HG03280 (cell line): ENCODE data around the gene ITGB1BP1.
"Not testable (repeated sequence)": the region's sequence is repeated elsewhere in the genome, so short reads cannot be mapped to it uniquely, and the experiment has no call there.

ENCODE experiments used
- ATAC-seq: cut with Tn5 transposase; IDR thresholded peaks from one replicate; pipeline ENCODE4 v1.9.1; 2021; ENCODE audit warnings: mild to moderate bottlenecking, moderate library complexity; ENCODE audit not compliant: unreplicated experiment

The ITGB1BP1 gene

DNA sequence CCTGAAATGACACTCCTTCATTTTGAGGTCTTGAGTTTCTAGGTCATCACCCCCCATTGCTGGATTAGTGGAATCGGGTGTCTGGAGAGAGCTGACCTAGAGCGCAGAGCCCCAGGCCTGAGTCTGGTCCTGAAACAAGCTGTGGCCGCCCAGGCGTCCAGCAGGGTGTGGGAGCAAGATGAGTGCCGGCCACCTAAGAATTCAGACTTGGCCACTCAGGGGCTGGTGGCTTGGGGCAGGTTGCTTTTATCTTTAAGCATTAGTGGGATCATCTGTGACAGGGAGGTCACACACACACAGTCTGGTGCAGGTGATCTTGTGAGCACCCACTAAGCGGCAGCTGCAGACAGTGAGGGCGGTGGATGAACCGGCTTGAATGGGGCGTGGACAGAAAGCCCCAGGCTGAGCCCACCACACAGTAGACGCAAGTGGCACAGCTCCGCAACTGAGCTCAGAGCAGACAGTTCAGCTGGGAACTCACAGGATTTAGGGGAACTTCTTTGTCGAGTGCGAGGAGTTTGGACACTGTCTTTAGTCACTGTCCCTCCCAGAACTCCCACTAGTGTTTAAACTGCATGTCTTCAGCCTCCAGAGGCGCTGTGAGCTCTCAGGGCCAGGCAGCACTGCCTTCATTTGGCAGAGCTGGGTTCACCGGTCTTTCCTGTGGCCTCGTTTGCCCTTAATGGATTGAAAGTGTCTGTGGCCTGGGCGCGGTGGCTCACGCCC is 21.5 kb downstream of the ITGB1BP1 start:
- ATAC-seq: no peak

DNA sequence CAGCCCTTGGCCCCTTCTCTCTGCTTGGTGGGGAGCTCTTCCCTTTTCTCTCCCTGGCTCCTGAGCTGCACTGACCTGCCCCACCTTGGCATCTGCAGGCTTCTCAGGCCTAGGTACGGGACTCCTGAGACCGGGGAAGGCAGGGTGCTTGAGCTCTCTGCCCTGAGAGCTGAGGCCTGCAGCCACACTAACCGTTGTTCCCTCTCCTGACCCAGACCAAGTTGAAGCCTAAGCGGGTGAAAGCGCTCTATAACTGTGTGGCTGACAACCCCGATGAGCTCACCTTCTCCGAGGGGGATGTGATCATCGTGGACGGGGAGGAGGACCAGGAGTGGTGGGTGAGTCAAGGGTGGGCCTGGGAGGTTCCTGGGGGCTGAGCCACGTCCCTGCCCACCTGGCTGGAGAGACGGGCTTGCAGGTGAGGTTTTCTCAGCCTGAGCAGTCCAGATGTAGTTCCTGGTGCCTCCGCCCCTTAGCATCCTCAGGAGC is 22.2 kb downstream of the ITGB1BP1 start:
- ATAC-seq: no peak

- ATAC-seq: no peak
Measured at GRCh38 chr2:9400268-9401058, 22.9 kb downstream of the ITGB1BP1 start.

DNA sequence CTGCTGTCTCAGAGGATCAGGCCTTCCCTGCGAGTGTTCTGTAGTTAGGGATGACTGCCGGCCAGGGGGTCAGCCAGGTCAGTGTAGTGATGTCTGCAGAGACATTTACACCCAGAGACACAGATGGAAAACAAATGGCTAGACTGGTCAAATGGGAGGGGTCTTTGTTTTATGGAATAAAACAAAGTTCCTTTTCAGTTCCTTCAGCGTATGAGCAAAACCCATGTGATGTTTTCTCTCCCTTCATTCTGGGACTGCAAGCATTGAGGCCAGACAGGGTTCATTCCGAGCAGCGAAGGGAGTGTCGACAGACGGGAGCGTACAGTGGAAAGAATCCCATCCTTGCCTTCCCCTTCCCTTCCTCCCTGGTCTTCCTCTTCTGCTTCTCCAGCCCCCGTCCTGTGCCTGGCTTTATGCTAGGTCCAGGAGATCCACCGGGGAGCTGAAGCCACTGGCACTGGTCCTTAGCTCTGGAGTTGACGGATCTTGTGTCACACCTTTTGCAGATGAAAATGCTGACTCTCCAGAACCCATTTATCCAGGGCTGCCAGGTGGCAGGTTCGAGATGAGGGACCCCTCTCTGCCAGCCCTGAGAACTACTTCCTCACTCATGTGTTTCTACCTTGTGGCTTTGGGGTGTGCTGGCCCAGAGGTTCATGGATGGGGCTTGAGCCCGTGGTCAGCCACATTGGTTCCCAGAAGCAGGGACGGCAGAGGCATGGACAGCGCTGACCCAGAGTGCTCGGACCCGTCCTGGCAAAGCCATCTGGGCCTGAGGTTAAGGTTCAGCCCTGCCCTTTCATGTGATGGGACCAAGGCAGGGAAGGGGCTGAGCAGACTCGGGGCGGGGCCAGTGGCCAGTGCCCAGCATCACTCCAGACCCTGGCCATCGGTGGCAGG is 24.2 kb downstream of the ITGB1BP1 start:
- no peak for ATAC-seq

GRCh38 chr2:9398251-9398650 is 25.1 kb downstream of the ITGB1BP1 start:
- ATAC-seq: not testable (repeated sequence)

GRCh38 chr2:9397201-9397600 is 26.1 kb downstream of the ITGB1BP1 start:
- ATAC-seq: no peak

- no peak for ATAC-seq
Measured at GRCh38 chr2:9394816-9395215, 28.5 kb downstream of the ITGB1BP1 start.

GRCh38 chr2:9392898-9393765 is 30.2 kb downstream of the ITGB1BP1 start:
- no peak for ATAC-seq

DNA sequence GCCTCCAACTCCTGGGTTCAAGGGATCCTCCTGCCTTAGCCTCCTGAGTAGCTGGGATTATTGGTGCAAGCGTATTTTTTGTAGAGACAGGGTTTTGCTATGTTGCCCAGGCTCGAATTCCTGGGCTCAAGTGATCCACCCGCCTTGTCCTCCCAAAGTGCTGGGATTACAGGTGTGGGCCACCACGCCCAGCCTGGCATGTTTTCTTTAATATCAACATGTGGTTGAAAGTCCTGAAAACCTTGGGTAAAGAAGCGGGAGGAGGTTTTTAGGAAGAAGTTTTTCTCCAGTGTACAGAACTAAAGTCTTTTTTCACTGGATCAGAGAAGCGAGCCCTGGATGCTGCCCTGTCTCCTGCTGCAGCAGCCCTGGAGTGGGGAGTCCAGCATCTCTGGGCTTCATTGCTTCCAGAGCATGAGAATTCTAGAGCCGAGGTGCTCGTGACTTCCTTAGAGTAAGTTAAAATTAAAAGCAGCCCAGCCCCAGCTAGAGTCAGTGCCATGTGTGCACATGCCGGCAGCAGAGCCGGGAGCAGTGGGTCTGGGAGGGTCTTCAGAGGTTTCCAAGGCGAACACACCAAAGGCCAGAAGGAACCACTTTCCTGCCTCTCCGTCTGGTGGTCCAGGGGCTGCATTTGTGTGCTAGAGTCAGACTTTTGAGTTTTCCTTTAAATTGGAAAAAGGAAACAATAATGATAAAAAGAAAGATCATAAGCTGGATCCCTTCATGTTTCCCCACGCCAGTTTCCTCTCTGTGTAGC is 31.2 kb downstream of the ITGB1BP1 start:
- no peak for ATAC-seq

DNA sequence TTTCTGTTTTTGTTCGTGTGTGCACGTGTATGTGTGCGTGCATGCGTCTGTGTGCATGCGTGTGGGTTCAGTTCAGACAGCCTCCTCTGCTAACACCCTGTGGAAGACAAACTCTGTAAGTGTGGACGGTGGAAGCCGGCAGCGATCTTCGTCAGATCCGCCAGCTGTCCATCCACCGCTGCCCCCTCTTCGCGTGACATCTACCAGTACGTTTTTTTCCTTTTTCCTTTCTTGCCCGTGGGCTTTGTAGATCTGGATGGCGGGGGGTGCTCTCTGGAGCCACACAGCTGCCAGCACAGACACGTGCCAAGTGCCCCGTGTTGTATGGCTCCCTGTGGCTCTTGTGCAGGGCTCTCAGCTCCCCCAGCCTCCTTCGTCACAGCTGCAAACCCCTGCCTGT is 32.3 kb downstream of the ITGB1BP1 start:
- ATAC-seq: no peak

DNA sequence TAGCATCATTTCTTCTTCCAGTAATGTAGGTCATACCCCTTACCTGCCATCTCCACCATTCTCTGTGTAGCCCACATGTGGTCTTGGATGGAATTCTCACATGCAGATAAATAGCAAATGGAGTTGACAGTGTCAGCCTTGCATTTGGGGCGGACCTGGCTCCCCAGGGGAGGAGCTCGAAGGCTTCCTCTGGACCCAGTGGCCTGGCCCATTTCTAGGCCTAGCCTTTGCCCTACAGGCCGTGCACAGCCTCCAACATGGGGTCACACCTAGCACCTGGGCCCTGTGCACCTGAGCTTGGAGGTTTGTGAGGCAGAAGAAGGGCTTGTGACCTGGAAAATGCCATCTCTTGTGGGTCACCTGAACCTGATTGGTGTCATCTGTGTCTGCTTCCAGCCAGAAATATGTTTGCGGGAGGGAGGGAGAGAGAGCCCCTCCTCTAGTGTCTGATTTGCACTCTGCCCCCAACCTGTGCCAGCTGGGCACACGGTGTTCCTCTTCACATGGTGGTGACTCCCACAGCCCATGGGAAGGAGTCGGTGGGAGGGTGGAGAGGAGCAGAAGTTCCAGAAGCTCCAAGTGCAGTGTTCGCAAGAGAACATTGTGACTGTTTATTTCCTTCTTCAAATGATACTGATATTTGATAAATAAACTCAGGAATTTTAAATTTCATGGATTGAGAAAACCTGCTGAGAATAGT is 33.0 kb downstream of the ITGB1BP1 start:
- ATAC-seq: no peak

- no peak for ATAC-seq
Measured at GRCh38 chr2:9388950-9389911, 34.1 kb downstream of the ITGB1BP1 start.

DNA sequence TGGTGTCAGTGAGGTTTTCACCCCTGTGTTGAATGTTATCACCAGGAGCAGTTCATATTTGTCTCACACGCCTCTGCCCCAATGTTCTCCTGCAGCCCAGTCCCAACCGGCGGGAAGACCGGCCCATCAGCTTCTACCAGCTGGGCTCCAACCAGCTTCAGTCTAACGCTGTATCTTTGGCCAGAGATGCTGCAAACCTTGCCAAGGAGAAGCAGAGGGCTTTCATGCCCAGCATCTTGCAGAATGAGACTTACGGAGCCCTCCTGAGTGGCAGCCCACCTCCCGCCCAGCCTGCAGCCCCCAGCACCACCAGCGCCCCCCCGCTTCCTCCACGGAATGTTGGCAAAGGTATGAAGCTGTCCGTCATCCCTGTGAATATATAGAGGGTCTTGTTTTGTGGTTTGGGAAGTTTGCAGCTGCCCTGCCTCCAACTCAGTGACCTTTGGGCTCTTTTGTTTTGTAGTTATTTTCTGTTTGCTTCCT is 35.1 kb downstream of the ITGB1BP1 start:
- no peak for ATAC-seq

DNA sequence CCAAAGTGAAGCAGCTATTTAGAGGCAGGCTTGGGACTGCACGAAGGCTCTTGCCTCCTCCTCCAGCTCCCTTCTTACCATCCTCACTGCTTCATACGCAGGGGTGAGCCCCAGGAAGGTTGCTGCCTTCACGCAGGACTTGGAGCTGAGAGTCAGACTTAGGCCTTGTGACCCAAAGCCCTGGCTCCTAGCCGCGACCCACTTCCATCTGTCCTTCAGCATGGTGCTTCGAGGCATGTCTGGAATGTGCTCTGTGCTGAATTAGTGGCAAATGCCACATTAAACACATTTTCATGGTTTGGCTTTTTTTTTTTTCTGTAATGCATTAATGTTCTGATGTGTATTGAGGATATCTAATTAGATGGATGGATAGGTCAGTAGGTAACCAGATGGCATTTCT is 37.5 kb downstream of the ITGB1BP1 start:
- ATAC-seq: no peak

DNA sequence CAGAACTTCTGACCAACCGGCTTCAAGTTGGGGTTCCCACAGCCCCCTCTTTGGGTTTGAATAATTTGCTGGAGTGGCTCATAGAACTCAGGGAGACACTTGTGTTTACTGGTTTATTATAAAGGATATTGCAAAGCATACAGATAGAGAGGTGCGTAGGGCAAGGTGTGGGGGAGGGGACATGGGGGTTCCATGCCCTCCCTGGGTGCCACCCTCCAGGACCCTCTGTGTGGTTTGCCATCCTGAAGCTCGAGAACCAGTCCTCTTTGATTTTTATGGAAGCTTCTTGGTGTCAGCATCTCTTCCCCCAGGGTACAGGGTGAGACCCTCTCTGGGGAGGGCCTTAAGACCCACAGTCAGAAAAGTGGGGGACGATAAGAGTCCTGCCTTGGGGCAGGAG is 38.8 kb downstream of the ITGB1BP1 start:
- ATAC-seq: no peak

- no peak for ATAC-seq
Measured at GRCh38 chr2:9382604-9383235, 40.6 kb downstream of the ITGB1BP1 start.
